NCI-H2227 (cell line): ENCODE measurements around the gene TMEM179.
"Not testable (repeated sequence)": the region's sequence is repeated elsewhere in the genome, so short reads cannot be mapped to it uniquely, and the experiment has no call there.

ENCODE experiments used
- DNase-seq: peaks from one replicate; lab custom pipeline; 2025; ENCODE audit not compliant: unreplicated experiment; lab: John Stamatoyannopoulos, UW

The TMEM179 gene

GRCh38 chr14:104604458-104605449 is at the start of gene TMEM179:
TSS of gene TMEM179 (minus strand) at chr14:104604772. CDS start at chr14:104604741, 31 bp downstream.
- peak; percentile 69 for DNase-seq

GRCh38 chr14:104654119-104654518 is 49.5 kb upstream of the TMEM179 start:
- DNase-seq: no peak

GRCh38 chr14:104653130-104653920 is 48.8 kb upstream of the TMEM179 start:
- DNase-seq: not testable (repeated sequence)

DNA sequence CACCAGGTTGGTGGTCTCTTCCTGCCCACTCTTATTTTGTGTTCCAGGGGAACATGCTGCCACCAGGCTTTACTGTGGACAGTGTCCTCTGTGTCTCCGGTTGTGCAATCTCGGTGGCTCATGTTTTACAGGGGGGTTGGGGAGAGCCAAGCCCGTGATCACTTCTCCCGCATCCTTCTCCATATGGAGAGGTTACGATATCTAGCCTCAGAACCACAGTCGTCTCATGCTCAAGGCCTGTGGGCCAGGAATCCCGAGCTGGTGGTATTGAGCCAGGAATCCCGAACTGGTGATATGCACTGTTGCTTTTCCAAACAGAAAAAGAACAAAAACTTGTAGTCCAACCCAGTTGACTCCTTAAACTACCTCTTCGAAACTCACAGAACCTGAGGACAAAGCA is 47.8 kb upstream of the TMEM179 start:
- no peak for DNase-seq

GRCh38 chr14:104651876-104652260 is 47.3 kb upstream of the TMEM179 start:
- no peak for DNase-seq

GRCh38 chr14:104650981-104651875 is 46.7 kb upstream of the TMEM179 start:
- DNase-seq: no peak

- DNase-seq: no peak
Observed at GRCh38 chr14:104650057-104650980, 45.7 kb upstream of the TMEM179 start.

GRCh38 chr14:104647467-104648043 is 43.0 kb upstream of the TMEM179 start:
- no peak for DNase-seq

- DNase-seq: peak; percentile 47
Observed at GRCh38 chr14:104644656-104645378, 40.2 kb upstream of the TMEM179 start.

DNA sequence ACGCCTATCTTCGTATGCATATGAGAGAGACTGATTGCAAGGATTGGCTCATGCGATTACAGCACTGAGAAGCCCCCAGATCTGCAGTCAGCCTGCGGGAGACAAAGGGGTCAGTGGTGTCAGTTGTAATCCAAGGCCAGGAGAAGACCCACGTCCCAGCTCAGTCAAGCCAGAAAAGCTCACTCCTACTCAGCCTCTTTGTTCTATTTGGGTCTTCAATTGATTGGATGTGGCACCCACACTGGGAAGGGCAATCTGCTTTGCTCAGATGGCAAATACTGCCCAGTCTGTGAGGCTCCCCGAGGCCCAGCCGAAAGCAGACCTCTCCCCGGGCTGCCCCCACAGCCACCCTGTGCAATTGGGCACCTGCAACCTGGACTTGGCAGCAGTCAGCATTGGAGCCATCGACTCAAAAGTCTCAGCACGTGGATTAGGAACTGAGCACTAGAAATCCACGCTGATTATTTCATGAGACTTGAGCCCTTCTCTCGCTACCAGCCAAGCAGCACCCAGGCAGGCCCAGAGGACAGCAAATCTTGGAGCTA is 39.6 kb upstream of the TMEM179 start:
- DNase-seq: no peak

GRCh38 chr14:104643306-104643705 is 38.7 kb upstream of the TMEM179 start:
- DNase-seq: no peak

- DNase-seq: no peak
Observed at GRCh38 chr14:104642540-104642868, 37.9 kb upstream of the TMEM179 start.

- no peak for DNase-seq
Observed at GRCh38 chr14:104641753-104642539, 37.4 kb upstream of the TMEM179 start.

GRCh38 chr14:104640681-104641080 is 36.1 kb upstream of the TMEM179 start:
- no peak for DNase-seq

DNA sequence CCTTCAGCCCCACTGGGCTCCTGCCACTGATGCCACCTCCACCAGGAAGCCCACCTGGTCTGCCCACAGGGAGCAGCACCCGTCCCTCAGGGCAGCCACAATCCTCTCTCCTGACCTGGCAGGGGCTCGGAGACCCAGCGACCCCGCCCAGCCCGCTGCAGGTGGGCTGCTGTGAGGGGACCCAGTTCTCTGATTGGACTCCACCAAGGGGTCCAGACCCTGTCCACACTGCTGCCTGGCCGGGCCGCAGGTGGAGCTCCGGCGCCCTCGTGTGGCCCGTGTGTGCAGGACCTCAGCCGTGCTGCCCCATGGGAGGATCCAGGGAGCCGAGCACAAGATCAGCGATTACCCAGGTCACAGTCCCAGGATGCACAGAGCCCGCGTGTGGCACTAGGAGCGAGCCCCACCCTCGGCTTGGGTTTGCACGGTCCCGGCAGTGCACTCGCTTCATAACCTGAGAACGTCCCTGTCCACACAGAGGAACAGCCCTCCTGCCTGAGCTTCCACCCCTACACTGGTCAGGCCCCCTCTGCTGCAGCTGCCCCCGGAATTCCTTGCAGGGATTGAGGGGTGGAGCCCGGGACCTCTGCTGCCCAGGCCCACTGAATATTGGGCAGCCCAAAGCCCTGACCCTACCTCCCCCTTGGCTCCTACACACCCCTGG is 35.4 kb upstream of the TMEM179 start:
- peak; percentile 83 for DNase-seq

DNA sequence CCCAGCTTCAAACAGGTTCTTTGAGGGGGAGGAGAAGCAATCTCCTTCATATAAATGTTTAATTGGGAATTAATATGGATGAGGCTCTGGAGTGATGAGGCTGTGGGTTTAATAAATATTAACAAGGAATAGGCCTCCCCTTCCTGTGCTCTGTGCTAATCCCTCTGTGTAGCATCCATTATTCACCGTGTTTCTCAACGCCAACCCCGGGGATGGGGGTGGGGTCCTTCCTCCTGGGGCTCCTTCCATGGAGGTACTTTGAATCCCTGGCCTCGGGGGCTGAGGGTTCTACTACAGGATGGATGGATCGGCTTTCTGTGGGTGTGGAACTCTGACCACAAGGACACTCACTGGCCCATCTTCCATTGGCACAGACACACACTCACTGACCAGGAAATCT is 34.9 kb upstream of the TMEM179 start:
- DNase-seq: no peak

GRCh38 chr14:104638927-104639450 is 34.4 kb upstream of the TMEM179 start:
- no peak for DNase-seq
